ENCODE data around the gene DOK4.
"Not testable (repeated sequence)": the region's sequence is repeated elsewhere in the genome, so short reads cannot be mapped to it uniquely, and the experiment has no call there.

Gene DOK4

GRCh38 chr16:57503366-57503765 lies 17.1 kb upstream of the DOK4 start:
- no peak for DNase-seq (ENCODE audit: low read depth)
- H3K4me3 ChIP-seq (ENCODE audit: low read depth, low read length) = no peak overlapping the region
- TF ChIP-seq MYC (IDR thresholded peaks at IDR 0.05; ENCODE audit: low read depth, low read length) = no peak
- TF ChIP-seq POLR2A (IDR thresholded peaks at IDR 0.05; ENCODE audit: extremely low read depth, insufficient read length) = no peak
- TF ChIP-seq CTCF (IDR thresholded peaks at IDR 0.05; ENCODE audit: low read depth, low read length) = no peak
- no peak for TF ChIP-seq MAX (IDR thresholded peaks at IDR 0.05; ENCODE audit: low read depth, low read length)

- no peak for TF ChIP-seq MYC (IDR thresholded peaks at IDR 0.05; ENCODE audit: low read depth, low read length)
- TF ChIP-seq POLR2A (IDR thresholded peaks at IDR 0.05; ENCODE audit: extremely low read depth, insufficient read length) = no peak
- no peak for TF ChIP-seq CTCF (IDR thresholded peaks at IDR 0.05; ENCODE audit: low read depth, low read length)
- TF ChIP-seq MAX (IDR thresholded peaks at IDR 0.05; ENCODE audit: low read depth, low read length) = no peak
- H3K4me3 ChIP-seq (ENCODE audit: low read depth, low read length) = no peak overlapping the region
- no peak for DNase-seq (ENCODE audit: low read depth)
These were observed 15.9 kb upstream of the DOK4 start for GRCh38 chr16:57502048-57502775.

- DNase-seq (ENCODE audit: low read depth) = no peak
- TF ChIP-seq POLR2A (IDR thresholded peaks at IDR 0.05; ENCODE audit: extremely low read depth, insufficient read length) (no peak), MYC (IDR thresholded peaks at IDR 0.05; ENCODE audit: low read depth, low read length) (no peak), MAX (IDR thresholded peaks at IDR 0.05; ENCODE audit: low read depth, low read length) (no peak), CTCF (IDR thresholded peaks at IDR 0.05; ENCODE audit: low read depth, low read length) (no peak)
- H3K4me3 ChIP-seq (ENCODE audit: low read depth, low read length) = no peak overlapping the region
These were observed 15.2 kb upstream of the DOK4 start for GRCh38 chr16:57501492-57501891.

- H3K4me3 ChIP-seq (ENCODE audit: low read depth, low read length) = no peak overlapping the region
- DNase-seq (ENCODE audit: low read depth) = peak; percentile 27
- TF ChIP-seq MAX (IDR thresholded peaks at IDR 0.05; ENCODE audit: low read depth, low read length) = no peak
- no peak for TF ChIP-seq MYC (IDR thresholded peaks at IDR 0.05; ENCODE audit: low read depth, low read length)
- TF ChIP-seq POLR2A (IDR thresholded peaks at IDR 0.05; ENCODE audit: extremely low read depth, insufficient read length) = no peak
- no peak for TF ChIP-seq CTCF (IDR thresholded peaks at IDR 0.05; ENCODE audit: low read depth, low read length)
These were observed 14.4 kb upstream of the DOK4 start for GRCh38 chr16:57500578-57501111.

GRCh38 chr16:57499941-57500340 lies 13.6 kb upstream of the DOK4 start:
- H3K4me3 ChIP-seq (ENCODE audit: low read depth, low read length); DNase-seq (ENCODE audit: low read depth): not testable (repeated sequence)

- no peak for TF ChIP-seq POLR2A (IDR thresholded peaks at IDR 0.05; ENCODE audit: extremely low read depth, insufficient read length)
- no peak overlapping the region for H3K4me3 ChIP-seq (ENCODE audit: low read depth, low read length)
- DNase-seq (ENCODE audit: low read depth) = no peak
These were observed 11.7 kb upstream of the DOK4 start for GRCh38 chr16:57498031-57498430.

- DNase-seq (ENCODE audit: low read depth) = no peak
These were observed 10.8 kb upstream of the DOK4 start for GRCh38 chr16:57497121-57497520.

More at GRCh38 chr16:57497121-57497520, 10.8 kb upstream of the DOK4 start:
- TF ChIP-seq CTCF (IDR thresholded peaks at IDR 0.05; ENCODE audit: low read depth, low read length) (no peak), POLR2A (IDR thresholded peaks at IDR 0.05; ENCODE audit: extremely low read depth, insufficient read length) (no peak), MYC (IDR thresholded peaks at IDR 0.05; ENCODE audit: low read depth, low read length) (no peak), MAX (IDR thresholded peaks at IDR 0.05; ENCODE audit: low read depth, low read length) (no peak)
- H3K4me3 ChIP-seq (ENCODE audit: low read depth, low read length) = no peak overlapping the region

All from NB4 (cell line).